Measurements from ENCODE around the gene SPAG16. TPM values are rescaled to one million over a fixed set of nuclear protein-coding genes. Genes with fewer than 3 reads are reported as not detected.

SPAG16 gene
- total RNA-seq, 1 experiment from 2014 or later: 30.0 TPM

- H3K79me2 ChIP-seq (ENCODE audit: low read depth): no peaks in the 10 kb centered on the region
- ChIA-PET POLR2A (ENCODE audit: unreplicated experiment) (interaction anchor here (0.6 kb wide), 3 partner anchors 61 to 252 kb away, joined by 3 to 7 read pairs (median 6); no protein-coding TSS in a partner anchor), CTCF (no interaction called here)
- H3F3A ChIP-seq (ENCODE audit: insufficient read depth, low read depth): peaks cover 15% of the 10 kb centered on the region; the same call in 1 of the 2 replicates
- no peak overlapping the region for H2AFZ ChIP-seq
- H3K4me2 ChIP-seq: no peak overlapping the region
- intact Hi-C loops (cut with micrococcal nuclease; ENCODE audit: unreplicated experiment): loop anchor here (1.0 to 10.0 kb wide), 3 partner anchors 25 to 175 kb away; no protein-coding TSS in a partner anchor
- no peaks in the 10 kb centered on the region; the same call in 1 of the 2 replicates for H3K9me2 ChIP-seq (ENCODE audit: insufficient read depth)
- H4K20me1 ChIP-seq (ENCODE audit: insufficient read depth): no peaks in the 10 kb centered on the region
- H3K27ac ChIP-seq: peak overlapping the region; percentile 69
- no peaks in the 10 kb centered on the region for H3K27me3 ChIP-seq (ENCODE audit: insufficient read depth, low read depth)
- H3K4me3 ChIP-seq: no peak overlapping the region
- H3K4me1 ChIP-seq (replicated peaks; ENCODE audit: insufficient read depth): peaks cover 22% of the 10 kb centered on the region
- TF ChIP-seq CTCF (conservative IDR thresholded peaks at IDR 0.05): no peak
- TF ChIP-seq EZH2 (IDR thresholded peaks at IDR 0.05; ENCODE audit: low read depth): no peak
- no TSS peak for BruUV-seq (replicated peaks)
- peaks cover 7% of the 10 kb centered on the region; the same call in 1 of the 2 replicates for H3K9me3 ChIP-seq (ENCODE audit: insufficient read depth, low read depth)
- no peak for DNase-seq
- no peaks in the 10 kb centered on the region for H3K36me3 ChIP-seq (ENCODE audit: low read depth)
Observed at GRCh38 chr2:214019973-214020345, 735.7 kb downstream of the SPAG16 start.

- Histone ChIP-seq H2AFZ (no peak overlapping the region), H4K20me1 (ENCODE audit: insufficient read depth) (no peaks in the 10 kb centered on the region), H3K79me2 (ENCODE audit: low read depth) (no peaks in the 10 kb centered on the region), H3K4me2 (no peak overlapping the region), H3K4me3 (no peak overlapping the region), H3K9me2 (ENCODE audit: insufficient read depth) (no peaks in the 10 kb centered on the region), H3K4me1 (replicated peaks; ENCODE audit: insufficient read depth) (no peaks in the 10 kb centered on the region), H3K9me3 (ENCODE audit: insufficient read depth, low read depth) (no peaks in the 10 kb centered on the region), H3K36me3 (ENCODE audit: low read depth) (no peaks in the 10 kb centered on the region), H3K27ac (no peak overlapping the region), H3F3A (ENCODE audit: insufficient read depth, low read depth) (no peaks in the 10 kb centered on the region), H3K27me3 (ENCODE audit: insufficient read depth, low read depth) (no peaks in the 10 kb centered on the region)
- CTCF ChIA-PET: no interaction called here
- TF ChIP-seq EZH2 (IDR thresholded peaks at IDR 0.05; ENCODE audit: low read depth) (no peak), CTCF (conservative IDR thresholded peaks at IDR 0.05) (no peak)
- intact Hi-C loops (cut with micrococcal nuclease; ENCODE audit: unreplicated experiment): no loop called here
- no TSS peak for BruUV-seq (replicated peaks)
- POLR2A ChIA-PET (ENCODE audit: unreplicated experiment): no interaction called here
- DNase-seq: no peak
Observed at GRCh38 chr2:214029190-214029589, 744.9 kb downstream of the SPAG16 start.

GRCh38 chr2:214031566-214031965 lies 747.3 kb downstream of the SPAG16 start:
- H3K27ac ChIP-seq: no peak overlapping the region
- POLR2A ChIA-PET (ENCODE audit: unreplicated experiment): no interaction called here

More at GRCh38 chr2:214031566-214031965, 747.3 kb downstream of the SPAG16 start:
- CTCF ChIA-PET: no interaction called here
- no peaks in the 10 kb centered on the region for H3K79me2 ChIP-seq (ENCODE audit: low read depth)
- H3K4me1 ChIP-seq (replicated peaks; ENCODE audit: insufficient read depth): no peaks in the 10 kb centered on the region
- H3K27me3 ChIP-seq (ENCODE audit: insufficient read depth, low read depth): no peaks in the 10 kb centered on the region
- no peaks in the 10 kb centered on the region for H3F3A ChIP-seq (ENCODE audit: insufficient read depth, low read depth)
- BruUV-seq (replicated peaks): no TSS peak
- no peak overlapping the region for H3K4me2 ChIP-seq
- H4K20me1 ChIP-seq (ENCODE audit: insufficient read depth): no peaks in the 10 kb centered on the region
- intact Hi-C loops (cut with micrococcal nuclease; ENCODE audit: unreplicated experiment): no loop called here
- TF ChIP-seq EZH2 (IDR thresholded peaks at IDR 0.05; ENCODE audit: low read depth) (no peak), CTCF (conservative IDR thresholded peaks at IDR 0.05) (no peak)
- no peak for DNase-seq
- no peak overlapping the region for H3K4me3 ChIP-seq
- H2AFZ ChIP-seq: no peak overlapping the region
- no peaks in the 10 kb centered on the region for H3K9me3 ChIP-seq (ENCODE audit: insufficient read depth, low read depth)
- H3K36me3 ChIP-seq (ENCODE audit: low read depth): no peaks in the 10 kb centered on the region
- no peaks in the 10 kb centered on the region for H3K9me2 ChIP-seq (ENCODE audit: insufficient read depth)

All from PC-9 (cell line).